Left ventricle myocardium inferior (tissue), 1 donor: ENCODE measurements around the gene WWC2. TPM values are rescaled to one million over a fixed set of nuclear protein-coding genes. Genes with fewer than 3 reads are reported as not detected.

Experiments
- DNase-seq: peaks from one replicate; pipeline ENCODE4 v3.0.0-alpha.2; 2020
- H3K27ac ChIP-seq: fragments of 200-600 bp; replicated peaks from 2 replicates; pipeline ENCODE4 v1.8.0; 2021
- H3K27me3 ChIP-seq: fragments of 200-600 bp; 2 replicates; pipeline ENCODE4 v1.8.0; 2021; ENCODE audit warnings: low read depth
- H3K36me3 ChIP-seq: fragments of 200-600 bp; 2 replicates; pipeline ENCODE4 v1.8.0; 2021
- H3K4me1 ChIP-seq: fragments of 200-600 bp; 2 replicates; pipeline ENCODE4 v1.8.0; 2021
- H3K4me3 ChIP-seq: fragments of 200-600 bp; 2 replicates; pipeline ENCODE4 v1.8.0; 2021; ENCODE audit warnings: mild to moderate bottlenecking, moderate library complexity
- H3K9me3 ChIP-seq: fragments of 200-600 bp; replicated peaks from 2 replicates; pipeline ENCODE4 v1.8.0; 2021
- intact Hi-C: fragments of 100-400 bp; cut with micrococcal nuclease; formaldehyde crosslinking; loops from one replicate; pipeline ENCODE4 v1.11.0; 2022
- total RNA-seq: library from RNA; stranded (reverse); fragmentation: NEBNext Ultra II Directional; extraction: Animal tissue kit (Norgen Biotek cat#: 25700); gene quantifications from one replicate; pipeline ENCODE4 v1.2.1, GENCODE V29; 2021
- TF ChIP-seq, protein P1 (sequence below): fragments of 200-600 bp; IDR thresholded peaks from 2 replicates; pipeline ENCODE4 v1.8.0; 2021; ENCODE audit warnings: antibody characterized with exemption, mild to moderate bottlenecking, borderline replicate concordance
- donor health status: DM: no; HTN: yes; CAD: no; lungs with severe emphysema.

Gene WWC2
- total RNA-seq, 1 donor from 2014 or later: 42.3 TPM

DNA sequence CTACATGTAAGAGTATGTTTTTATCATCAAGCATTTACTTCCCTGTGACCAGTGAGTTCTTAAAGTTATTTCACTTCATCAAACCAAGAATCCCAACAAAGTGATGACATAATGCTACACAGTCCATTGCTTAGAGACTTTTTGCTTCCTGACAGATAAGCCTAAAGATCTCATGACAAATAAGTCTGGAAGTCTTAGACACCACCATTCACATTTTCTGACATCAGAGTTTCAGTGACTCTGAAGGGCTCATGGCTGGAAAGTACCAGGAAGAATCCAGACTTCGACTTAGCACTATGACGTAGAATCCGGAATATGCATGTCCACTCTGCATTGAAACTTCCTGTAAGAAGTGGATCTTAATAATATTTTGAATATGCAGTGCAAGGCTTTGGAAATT, 167.3 kb downstream of the WWC2 start:
- TF ChIP-seq, protein P1, sequence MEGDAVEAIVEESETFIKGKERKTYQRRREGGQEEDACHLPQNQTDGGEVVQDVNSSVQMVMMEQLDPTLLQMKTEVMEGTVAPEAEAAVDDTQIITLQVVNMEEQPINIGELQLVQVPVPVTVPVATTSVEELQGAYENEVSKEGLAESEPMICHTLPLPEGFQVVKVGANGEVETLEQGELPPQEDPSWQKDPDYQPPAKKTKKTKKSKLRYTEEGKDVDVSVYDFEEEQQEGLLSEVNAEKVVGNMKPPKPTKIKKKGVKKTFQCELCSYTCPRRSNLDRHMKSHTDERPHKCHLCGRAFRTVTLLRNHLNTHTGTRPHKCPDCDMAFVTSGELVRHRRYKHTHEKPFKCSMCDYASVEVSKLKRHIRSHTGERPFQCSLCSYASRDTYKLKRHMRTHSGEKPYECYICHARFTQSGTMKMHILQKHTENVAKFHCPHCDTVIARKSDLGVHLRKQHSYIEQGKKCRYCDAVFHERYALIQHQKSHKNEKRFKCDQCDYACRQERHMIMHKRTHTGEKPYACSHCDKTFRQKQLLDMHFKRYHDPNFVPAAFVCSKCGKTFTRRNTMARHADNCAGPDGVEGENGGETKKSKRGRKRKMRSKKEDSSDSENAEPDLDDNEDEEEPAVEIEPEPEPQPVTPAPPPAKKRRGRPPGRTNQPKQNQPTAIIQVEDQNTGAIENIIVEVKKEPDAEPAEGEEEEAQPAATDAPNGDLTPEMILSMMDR: no peak
- Histone ChIP-seq H3K4me3 (no peak overlapping the region), H3K36me3 (peaks cover 73% of the 10 kb centered on the region), H3K27ac (no peak overlapping the region), H3K27me3 (no peaks in the 10 kb centered on the region), H3K9me3 (no peaks in the 10 kb centered on the region), H3K4me1 (peaks cover 11% of the 10 kb centered on the region)
- no peak for DNase-seq
- intact Hi-C loops: no loop called here

DNA sequence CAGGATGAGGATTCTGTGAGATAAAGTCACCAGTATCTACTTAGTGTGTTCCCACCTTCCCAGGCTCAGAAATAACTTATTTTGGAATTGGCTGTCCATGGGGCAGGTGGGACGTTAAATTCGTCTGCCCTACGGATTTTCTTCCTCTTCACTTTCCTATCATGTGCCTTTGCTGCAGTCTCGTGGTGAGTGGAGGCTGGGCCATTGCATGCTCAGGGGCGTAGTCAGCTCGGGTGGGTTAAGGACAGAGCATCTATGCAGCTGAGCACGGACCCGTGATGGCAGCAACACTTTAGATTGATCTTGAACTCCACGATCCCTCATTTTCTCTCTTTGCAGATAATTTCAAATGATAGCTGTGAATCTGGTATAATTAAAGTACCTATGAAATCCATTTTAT, 169.5 kb downstream of the WWC2 start:
- Histone ChIP-seq H3K27me3 (no peaks in the 10 kb centered on the region), H3K36me3 (peaks cover 89% of the 10 kb centered on the region), H3K4me1 (no peaks in the 10 kb centered on the region), H3K4me3 (no peak overlapping the region), H3K27ac (no peak overlapping the region), H3K9me3 (no peaks in the 10 kb centered on the region)
- intact Hi-C loops: no loop called here
- TF ChIP-seq, protein P1: no peak
- no peak for DNase-seq

DNA sequence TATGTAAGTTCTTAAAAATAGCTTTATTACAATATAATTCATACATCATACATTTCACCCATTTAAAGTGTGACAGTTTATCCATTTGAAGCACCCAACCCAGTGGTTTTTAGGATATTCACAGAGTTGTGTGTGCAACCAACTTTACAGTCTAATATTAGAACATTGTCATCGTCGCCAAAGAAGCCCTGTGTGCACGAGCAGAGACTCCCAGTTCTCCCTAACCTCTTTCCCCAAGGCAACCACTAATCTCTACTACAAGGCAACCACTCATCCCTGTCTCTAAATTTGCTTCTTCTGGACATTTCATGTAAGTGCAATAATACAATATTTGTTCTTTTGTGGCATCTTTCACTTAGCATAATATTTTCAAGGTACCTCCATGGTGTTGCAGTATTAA, 173.3 kb downstream of the WWC2 start:
- H3K36me3 ChIP-seq: peaks cover 88% of the 10 kb centered on the region

DNA sequence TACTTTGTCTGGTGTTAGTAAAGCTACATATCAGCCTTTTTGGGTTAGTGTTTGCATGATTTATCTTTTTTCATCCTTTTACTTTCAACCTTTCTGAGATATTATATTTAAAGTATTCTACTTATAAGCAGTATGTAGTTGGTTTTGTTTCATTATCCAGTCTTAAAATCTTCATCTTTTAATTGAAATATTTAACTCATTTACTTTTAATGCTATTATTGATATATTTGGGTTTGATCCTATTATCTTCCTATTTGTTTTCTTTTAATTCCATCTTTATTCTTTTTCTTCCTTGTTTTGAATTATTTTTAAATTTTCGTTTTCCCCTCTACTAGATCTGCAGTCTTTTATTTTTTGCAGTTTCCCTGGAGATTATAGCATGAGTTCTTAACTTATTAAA, 177.0 kb downstream of the WWC2 start:
- no peak for DNase-seq
- TF ChIP-seq, protein P1: no peak

More for the DNA sequence above, 173.3 kb downstream of the WWC2 start:
- Histone ChIP-seq H3K27me3 (no peaks in the 10 kb centered on the region), H3K9me3 (peaks cover 31% of the 10 kb centered on the region), H3K27ac (no peak overlapping the region), H3K4me1 (no peaks in the 10 kb centered on the region), H3K4me3 (no peak overlapping the region)
- DNase-seq: no peak
- TF ChIP-seq, protein P1: no peak
- intact Hi-C loops: no loop called here

DNA sequence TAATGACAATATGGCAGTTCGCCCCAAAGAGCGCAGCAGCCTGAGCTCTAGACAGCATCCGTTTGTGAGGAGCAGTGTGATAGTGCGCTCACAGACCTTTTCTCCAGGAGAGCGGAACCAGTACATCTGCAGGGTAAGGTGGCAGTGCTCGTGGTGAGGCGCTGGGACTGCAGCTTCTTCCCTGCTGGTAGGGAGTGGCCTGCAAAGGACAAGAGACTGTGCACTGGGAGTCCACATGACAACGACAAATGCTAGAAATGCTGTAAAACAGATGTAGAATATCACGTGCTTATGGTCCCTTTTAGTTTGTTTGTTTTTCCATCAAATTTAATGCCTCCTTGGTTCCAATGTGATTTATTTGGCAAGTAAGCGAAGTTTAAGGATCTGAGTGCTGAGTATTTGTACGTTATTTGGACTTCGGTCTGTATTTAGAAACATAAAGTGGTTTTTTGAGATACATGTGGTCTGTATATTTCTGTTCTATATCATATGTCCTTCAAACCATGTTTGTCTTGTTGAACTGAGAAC, 185.3 kb downstream of the WWC2 start:
- Histone ChIP-seq H3K27ac (no peak overlapping the region), H3K27me3 (no peaks in the 10 kb centered on the region), H3K4me1 (no peaks in the 10 kb centered on the region), H3K4me3 (no peak overlapping the region), H3K36me3 (peaks cover 92% of the 10 kb centered on the region), H3K9me3 (no peaks in the 10 kb centered on the region)
- TF ChIP-seq, protein P1: no peak
- DNase-seq: no peak
- intact Hi-C loops: no loop called here

More for the DNA sequence above, 177.0 kb downstream of the WWC2 start:
- intact Hi-C loops: no loop called here
- H3K4me1 ChIP-seq: no peaks in the 10 kb centered on the region
- H3K4me3 ChIP-seq: no peak overlapping the region
- peaks cover 31% of the 10 kb centered on the region for H3K9me3 ChIP-seq
- H3K27ac ChIP-seq: no peak overlapping the region
- H3K36me3 ChIP-seq: peaks cover 67% of the 10 kb centered on the region
- no peaks in the 10 kb centered on the region for H3K27me3 ChIP-seq
